Measurements from ENCODE around the gene AGFG2.

The AGFG2 gene

DNA sequence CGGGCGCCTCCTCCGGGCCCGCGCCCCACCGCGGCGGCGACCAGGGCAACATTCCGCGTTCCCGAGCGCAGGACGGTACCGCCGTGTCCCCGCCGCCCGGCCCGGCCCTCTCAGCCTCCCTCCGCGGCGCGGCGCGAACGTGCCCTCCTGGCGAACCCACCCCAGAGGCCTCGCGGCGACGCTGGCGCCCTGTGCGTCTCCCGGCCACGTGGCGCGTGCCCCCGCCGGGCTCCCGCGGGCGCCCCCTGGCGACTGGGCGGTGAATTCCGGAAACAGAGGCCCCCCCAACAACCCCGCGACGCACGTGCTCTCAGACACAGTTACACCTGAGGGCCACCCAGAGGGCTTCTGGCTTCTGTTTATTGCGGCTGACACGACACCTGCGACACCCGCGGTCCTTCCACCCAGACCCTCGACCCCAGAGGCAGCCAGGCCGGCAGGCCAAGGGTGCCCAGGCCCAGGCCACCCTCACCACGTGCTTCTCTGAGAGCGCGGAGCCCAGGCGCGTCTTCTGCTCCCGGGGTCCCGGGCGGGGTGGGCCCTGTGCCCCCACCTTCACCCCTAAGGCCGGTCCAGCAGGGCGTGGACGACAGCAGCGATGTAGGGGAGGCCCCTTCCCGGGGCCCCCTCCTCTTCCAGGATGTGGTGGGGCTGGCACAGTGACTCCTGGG, 34.8 kb downstream of the AGFG2 start, which contains the start of gene SAP25:
Gene SAP25, minus strand, starts transcription at position 210 of the 671 bp plus-strand sequence. Its CDS starts 158 bp downstream, at position 52.
- no peak for DNase-seq

DNA sequence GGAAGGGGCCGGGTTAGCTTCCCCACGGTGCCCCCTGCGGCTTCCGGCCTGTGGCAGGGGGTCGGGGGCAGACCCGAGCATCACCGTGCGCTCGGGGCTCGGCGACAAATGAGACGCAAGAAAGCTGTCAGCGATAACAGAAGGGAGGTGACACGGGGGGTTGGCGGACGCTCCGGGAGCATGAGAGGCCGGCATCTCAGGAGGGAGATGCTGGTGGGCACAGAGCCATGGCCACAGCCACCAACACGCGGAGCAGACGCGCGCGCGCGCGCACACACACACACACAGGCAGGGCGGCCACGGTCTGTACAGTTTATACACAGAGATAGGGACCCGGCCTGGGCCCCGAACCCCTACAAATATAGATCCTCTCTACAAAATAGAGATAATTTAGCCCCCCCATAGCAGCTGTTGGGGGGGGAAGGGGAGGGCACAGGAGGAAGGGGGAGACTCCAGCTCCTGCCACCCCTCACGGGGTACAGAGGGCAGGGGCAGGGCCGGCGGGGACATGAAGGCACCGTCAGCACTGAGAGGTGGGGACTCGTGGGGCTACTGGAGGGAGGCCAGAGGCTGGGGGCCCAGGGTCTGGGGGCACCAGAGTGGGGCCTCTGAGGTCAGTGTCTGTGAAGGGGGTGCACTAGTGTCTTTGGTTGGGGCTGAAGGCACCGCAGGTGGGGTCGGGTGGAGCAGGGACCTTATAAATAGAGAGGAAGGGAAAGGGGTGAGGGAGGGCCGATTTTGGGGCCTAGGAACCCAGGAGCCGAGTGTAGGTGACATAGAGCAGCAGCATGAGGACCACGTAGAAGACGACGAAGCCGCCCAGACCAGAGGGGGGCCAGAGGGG, 35.6 kb downstream of the AGFG2 start:
- DNase-seq, result no peak

DNA sequence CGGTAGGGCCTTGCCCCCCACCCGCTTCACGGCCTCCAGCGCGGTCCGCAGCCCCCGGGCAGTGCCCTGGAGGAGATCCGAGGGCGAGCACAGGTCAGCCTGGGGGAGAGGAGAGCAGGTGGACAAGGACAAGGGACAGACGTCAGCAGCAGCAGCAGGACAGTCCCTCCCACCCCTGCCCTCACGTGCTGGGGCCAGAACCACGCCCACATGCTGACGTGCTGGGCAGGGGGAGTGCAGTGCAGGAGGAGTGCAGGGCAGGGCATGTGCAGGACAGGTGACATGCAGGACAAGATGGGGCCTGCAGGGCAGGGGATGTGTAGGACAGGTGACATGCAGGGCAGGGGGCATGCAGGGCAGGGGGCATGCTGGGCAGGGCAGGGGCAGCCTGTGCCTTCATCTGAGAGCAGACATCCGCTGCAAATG, 36.2 kb downstream of the AGFG2 start:
- no peak for DNase-seq

DNA sequence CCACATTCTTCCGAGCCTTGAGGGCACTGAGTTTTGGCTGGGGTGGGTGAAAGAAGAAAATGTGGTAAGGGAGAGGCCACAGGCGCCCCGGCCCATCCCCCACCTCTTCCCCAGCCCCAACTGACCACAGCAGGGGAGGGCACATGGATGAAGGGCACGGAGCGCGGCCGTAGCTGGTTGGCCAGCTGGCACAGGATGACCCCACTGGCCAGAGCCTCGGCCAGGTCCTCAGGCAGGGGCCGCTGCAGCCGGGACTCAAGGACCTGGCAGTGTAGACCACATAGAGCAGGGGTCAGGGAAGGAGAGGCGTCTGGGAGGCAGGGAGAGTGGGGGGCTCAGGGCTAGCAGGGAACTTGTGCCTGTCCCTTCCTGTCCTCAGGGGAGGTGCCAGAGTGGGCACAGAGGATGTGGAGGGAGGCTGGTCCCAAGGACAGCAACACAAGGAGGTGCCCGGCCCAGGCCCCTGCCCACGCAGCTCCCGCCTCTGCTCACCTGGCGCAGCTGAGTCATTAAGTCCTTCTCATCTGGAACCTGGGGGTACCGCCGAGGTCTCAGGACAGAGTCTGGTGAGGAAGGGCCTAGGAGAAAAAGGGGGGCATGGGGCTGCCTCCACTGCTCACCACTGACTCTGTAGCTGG, 36.9 kb downstream of the AGFG2 start:
- no peak for DNase-seq

DNA sequence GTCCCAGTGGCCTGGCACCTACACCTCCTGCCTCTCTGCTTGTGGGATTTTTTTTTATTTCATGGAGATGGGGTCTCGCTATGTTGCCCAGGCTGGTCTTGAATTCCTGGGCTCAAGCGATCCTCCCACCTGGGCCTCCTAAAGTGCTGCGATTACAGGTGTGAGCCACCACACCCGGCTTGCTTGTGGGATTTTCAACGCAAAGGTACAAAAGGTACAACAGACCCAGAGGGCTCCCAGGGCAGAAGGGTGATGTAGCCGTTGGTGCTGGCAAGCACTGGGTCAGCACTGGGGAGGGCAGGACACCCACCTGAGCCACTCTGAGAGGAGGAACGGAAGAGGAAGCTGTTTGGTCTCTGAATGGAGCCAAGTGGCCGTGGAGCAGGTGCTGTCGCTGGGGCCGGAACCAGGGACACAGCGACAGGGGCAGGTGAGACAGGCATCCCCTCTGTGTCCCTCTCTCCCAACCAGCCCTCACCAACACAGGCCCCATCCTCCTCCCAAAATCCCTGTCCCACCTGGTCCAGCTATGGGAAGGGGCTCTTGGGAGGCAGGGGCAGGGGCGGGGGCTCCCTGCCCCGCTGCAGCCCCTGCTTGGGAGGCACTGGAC, 37.5 kb downstream of the AGFG2 start:
- DNase-seq, result no peak

DNA sequence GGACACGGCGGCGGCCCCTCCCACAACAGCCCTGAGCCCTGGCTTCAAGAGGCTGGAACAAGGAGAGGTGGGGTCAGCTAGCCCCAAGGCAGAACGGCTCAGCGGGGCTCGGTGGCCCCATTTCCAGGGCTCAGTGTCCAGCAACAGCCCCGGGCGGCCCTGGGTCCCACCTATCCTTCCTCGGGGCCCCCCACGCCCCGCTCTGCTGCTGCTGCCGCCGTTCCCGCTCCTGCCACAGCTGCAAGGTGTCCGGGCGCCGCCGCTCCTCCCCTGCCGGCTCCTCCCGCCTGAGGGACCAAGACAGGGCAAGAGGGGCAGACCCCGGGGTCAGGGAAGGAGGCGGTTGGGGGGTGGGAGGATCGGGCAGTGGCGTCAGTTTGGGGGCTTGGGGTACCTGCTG, 38.1 kb downstream of the AGFG2 start:
- no peak for DNase-seq

DNA sequence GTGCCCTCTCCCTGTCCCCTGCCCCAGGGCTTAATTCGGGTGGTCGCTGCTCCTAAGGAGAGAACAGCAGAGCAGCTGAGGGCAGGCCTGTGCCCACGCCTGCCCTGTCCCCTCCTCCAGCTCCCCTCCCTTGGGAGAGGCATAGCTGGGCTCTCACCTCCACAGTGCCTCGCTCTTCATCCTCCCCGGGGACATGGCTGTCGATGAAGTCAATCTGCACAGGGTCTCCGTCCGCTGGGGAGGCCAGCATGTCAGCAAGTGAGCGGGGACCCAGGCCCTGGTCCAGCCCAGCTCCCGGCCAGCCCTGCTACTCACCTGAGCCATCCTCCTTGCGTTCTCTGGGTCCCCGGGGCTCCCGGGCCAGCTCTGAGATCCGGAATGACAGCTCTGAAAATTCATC, 38.5 kb downstream of the AGFG2 start:
- DNase-seq, result no peak

DNA sequence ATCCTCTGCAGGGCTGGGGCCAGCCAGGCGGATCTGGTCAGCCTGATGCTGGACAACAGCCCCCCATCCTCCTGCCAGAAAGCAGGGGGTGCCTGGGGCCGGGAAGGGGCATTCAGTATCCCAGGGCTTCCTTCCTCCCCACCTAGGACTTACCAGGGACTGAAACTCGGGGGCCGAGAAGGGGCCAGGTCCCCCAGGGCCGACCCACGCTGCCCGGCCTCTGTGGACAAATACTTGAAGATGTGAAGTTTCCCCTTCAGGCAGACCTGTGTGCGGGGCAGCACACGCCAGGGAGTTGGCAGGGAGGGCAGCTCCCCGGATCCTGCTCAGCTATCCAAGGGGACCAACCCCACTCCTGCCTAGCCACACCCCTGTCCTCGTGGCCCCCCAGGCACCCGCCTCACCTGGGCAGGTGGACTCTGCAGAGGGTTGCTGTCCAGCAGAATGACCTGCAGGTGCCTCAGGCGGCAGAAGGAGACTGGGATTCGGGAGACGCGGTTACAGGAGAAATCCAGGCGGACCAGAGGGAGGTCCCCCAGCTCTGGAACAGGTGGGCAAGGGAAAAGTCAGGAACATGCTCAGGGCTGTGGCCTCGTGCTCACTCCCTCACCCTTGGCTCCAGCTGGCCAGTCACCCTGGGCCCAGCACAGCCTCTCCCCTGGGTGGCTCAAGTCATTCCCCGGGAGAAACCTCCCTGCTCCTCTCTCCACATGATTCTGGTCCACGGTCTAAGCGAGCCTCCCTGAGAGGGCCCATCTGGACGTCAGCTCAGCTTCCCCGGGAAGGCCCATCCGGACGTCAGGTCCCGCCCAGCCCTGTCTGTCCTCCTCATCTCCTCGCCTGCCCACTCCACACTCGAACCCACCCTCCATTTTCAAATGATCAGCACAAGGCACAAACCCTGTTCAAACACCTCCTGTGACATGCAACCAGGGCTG, 39.5 kb downstream of the AGFG2 start:
- no peak for DNase-seq

DNA sequence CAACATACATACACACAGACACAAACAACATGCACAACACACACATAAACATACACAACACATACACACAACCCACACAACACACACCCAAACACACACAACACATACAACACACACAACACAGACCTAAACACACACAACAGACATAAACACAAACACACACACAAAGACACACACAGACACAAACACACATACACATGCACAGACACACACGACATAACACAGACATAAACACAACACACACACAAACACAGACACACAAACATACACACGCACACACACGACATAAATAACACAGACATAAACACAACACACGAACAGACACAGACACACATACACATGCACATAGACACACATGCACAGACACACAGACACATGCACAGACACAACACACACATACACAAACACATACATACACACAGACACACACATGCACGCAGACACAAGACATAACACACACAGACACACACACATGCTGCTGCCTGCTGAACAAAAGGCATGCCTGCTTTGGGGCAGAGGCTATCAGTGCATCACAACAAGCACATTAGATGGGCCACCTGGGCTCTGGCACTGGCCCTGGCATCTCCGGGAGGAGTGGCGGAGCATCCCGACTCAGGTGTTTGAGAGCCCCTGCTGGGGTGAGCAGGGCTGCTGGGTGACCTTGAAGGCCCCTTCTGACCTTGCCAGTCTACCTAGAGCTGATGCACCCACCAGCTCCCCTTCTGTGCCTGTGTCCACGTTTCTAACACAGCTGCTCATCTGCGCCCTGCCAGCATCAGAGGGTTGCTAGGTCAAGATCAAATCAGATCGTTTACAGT, 41.7 kb downstream of the AGFG2 start:
- no peak for DNase-seq

DNA sequence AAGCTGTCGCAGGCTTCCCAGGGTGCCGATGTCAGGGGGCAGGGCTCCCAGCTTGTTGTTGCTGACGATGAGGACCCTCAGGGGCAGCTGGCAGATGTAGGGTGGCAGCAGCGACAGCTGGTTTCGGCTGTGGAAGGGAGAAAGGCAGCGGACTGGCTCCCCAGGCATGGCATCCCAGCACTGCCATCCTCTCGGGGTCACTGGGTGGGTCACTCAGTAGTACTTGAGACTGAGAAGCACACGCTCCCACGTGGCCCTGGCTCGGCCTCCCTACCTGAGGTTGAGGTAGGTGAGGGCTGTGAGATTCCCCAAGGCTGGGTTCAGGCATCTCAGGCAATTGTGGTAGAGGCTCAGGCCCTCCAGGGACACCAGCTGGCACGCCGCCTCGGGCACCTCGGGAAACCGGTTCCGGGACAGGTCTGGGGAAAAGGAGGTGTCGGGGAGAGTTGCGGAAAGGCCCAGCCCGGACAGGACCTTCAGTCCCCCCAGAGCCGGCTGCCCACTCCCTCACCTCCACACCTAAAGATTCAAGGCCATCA, 43.1 kb downstream of the AGFG2 start:
- no peak for DNase-seq

DNA sequence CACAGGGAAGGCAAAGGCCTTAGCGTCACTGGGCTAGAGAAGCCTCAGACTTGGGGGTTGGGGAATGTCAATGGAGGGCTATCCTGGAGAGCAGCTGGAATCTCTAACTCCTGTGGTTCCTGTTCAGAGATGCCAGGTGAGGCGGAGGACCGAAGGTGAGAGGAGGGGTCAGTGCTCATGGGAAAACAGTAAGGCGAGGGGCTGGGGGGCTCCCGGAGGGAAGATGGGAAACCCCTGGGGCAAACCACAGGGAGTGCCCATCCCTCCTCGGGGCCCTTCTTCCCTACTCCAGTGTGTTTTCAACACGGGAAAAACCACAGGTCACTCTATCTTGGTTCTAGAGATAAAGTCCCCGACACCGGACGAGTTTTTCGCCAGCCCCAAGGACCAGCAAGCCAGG, 43.6 kb downstream of the AGFG2 start:
- no peak for DNase-seq

DNA sequence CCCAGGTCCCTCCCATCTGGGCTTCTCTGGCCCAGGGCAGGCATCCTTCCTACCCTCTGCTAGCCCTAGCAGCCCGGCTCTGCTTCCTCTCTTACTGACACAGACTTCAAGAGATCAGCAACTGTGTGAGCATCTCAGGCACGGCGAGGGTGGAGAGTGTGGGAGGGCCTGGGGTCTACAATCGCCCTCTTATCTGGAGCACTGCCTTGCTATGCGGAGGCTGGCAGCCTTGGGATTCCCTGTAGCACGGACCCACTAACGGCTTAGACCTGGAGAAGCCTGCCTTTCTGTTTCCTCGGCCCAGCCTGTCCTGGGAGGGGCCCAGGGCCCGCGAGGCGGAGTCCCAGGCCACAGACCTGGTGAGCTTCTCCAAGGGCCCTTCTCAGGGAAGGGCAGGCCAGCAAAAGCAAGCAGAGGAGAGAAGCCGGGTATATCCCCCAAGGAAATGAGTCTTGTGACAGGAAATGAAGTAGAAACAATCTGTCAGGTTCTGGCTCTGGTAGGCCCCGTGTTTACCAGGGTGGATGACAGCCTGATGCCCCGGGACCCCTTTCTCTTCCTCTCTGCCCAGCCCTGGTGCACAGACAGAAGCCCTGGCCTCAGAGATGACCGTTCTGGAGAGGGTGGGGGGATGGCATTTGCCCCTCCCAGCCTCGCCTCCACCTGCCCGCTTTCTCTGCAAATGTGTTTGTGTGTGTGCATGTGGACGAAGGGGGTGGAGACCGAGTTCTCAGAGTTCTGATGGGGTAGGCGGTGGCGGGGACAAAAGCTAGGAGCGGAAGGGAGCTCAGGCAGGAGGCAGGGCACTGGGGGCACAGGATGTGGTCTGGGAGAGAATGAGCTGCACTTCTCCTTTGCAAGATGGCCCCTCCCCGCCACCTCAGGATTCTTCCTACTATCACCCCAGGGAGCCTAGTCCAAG, 44.4 kb downstream of the AGFG2 start:
- DNase-seq, result no peak

DNA sequence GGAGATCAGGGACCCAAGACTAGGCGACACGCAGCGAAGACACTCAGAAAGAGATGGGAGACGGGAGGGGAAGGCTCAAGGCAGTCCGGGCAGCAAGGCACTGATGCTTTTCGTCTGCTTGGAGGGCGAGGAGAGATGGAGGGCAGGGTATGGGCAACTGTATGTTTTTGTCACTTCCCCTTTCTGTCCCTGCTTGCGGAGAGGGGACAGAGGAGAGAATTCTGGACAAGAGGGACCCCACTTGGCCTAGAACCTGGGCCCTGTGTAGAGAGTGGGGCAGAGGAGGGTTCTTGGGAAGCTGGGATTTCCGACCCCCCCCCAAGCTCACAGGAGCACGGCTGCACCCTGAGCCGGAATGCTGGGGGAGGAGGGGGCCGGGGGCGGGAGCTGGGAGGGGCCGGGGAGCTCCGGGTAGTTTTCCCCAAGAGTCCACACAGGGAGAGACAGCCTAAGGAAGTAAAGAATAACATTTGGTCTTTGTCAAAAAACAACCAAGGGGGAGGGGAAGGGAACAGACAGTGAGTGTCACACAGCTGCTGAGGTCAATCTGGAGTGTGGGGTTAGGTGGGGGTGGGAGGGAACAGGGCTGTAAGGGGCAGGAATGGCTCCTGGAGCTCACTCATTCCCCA, 45.2 kb downstream of the AGFG2 start:
- no peak for DNase-seq

DNA sequence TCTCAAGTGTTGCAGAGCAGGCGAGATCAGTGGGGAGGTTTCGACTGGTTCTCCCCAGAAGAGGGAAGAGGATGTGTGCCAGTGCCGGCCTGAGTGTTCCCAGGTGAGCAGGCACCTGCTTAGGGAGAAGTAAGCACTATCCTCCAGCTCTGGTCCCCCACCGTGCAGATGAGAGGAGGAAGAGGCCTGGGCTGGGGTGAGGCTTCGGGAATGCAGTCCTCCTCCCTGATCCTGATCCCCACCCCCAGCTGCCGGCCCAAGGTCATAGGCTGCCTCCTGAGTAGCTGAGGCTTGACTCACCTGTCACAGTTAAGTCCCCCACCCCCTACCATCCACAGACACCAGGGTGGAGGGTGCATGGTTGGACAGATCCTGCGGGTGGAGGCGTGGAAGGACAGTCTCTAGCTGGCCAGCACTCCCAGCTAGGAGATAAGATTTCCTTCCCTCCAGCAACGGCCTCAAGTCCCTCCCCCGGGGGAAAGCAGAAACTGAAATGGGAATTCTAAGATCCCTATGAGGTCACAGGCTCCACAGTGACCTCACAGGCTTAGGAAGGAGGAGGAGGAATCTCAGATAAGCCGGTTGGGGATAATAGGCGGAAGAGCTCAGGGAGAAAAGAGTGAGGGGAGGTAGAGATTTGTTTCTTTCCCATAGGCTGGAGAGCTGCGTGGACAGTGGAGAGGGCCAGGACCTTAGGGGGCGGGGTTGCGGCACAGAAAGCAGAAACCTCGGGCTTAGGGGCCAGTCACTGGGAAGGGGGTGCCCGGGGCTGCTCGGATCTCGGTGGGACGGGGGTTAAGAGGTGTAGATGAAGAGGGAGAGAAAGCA, 45.9 kb downstream of the AGFG2 start:
- DNase-seq, result no peak

DNA sequence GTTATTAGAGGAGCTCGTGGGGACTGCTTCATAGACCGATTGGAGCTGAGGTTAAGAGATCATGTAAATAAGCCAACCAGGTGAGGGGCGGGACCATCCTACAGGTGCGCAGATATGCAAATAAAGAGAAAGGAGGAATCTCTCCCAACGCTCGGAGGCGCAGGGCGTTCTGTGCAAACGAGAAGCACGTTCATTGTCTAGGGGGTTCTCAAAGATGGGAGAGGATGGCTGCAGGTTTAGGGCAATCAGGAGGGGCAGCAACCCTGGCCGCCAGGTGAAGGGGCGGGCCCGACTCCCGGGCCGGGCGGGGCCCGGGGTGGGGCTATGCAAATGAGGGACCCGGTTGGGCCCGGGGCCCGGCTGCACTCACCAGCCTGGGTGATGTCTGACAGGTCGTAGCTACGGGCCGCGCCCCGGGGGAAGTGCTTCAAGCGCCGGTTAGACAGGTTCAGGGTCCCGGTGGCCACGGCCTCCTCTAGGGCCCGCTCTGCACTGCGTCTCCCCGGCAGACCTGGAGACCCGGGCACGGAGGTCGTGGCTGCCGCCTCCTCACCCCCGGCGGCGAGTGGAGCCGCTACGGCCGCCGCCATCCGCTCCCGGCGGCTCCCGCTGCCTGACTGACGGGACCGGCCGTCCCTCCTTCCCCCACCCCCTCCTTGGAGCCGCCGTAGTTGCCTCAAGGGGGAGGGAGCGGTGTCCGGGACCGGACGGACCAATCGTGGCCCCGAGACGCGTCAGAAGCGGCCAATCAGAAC, 46.7 kb downstream of the AGFG2 start, which contains the start of gene LRCH4:
Gene LRCH4, minus strand, starts transcription at position 619 of the 755 bp plus-strand sequence. Its CDS starts 29 bp downstream, at position 590.
- no peak for DNase-seq

DNA sequence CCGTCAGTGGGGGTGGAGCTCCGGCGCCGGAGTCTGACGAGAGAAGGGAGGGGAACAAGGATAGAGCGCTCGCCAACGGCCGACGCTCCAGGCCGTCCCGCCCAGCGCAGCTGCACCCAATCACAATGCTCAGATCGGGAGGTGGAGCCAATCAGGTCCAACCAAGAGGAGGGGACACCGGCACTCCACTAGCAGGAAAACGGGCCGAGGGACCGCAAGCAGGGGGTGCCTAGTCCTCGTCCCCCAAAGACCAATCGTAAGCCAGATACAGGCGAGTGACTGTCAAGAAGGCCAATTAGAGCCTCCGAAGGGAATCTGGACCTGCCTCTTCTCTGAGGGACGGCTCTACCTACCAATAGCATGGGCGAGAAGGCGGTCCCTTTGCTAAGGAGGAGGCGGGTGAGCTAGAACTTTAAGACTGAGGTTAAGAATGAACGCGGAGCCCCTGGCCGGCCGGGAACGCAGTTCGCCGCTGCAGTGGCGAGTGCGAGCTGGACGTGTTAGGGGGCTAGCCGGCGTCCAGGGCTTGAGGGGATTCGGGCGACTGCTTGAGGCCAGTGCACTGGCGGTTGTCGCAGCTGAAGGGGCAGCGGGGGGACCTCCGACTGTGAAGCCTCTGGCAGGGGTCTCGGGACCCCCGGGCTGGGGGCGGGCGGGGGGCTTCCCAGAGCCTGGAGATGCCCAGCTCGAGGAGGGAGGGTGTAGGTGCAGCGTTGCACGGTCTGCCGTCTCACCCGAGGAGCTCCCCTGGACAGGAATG, 47.4 kb downstream of the AGFG2 start, which contains the start of gene FBXO24:
Gene FBXO24, plus strand, starts transcription at position 63 of the 760 bp plus-strand sequence. Its CDS starts 298 bp downstream, at position 361.
- peak; percentile 100 for DNase-seq

Measured in right hindlimb (tissue), 1 donor.